ENCODE results near the gene MRPS15. TPM values are rescaled to one million over a fixed set of nuclear protein-coding genes. Genes with fewer than 3 reads are reported as not detected.
A peak's percentile ranks its signal among the peaks of the same experiment; 100 is the strongest.
"Not testable (repeated sequence)": the region's sequence is repeated elsewhere in the genome, so short reads cannot be mapped to it uniquely, and the experiment has no call there.

The MRPS15 gene
- total and polyA plus RNA-seq, 2 donors, result 60.4 to 80.7 TPM

DNA sequence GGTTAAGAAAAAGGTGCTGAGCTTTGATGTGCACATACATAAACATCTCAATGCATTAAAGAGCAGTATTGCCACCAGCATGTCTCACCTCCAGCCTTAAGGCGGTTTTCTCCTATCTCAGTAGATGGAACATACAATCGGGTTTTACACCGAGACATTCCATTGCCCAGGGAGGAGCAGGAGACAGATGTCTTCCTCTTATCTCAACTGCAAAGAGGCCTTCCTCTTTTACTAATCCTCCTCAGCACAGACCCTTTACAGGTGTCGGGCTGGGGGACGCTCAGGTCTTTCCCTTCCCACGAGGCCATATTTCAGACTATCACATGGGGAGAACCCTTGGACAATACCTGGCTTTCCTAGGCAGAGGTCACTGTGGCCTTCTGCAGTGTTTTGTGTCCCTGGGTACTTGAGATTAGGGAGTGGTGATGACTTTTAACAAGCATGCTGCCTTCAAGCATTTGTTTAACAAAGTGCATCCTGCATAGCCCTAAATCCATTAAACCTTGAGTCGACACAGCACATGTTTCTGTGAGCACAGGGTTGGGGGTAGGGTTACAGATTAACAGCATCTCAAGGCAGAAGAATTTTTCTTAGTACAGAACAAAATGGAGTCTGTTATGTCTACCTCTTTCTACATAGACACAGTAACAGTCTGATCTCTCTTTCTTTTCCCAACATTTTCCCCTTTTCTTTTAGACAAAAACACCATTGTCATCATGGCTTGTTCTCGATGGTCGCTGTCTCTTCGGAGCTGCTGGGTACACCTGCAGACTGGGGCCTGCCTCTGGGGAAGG lies 25.3 kb upstream of the MRPS15 start:
- H3K9me3 ChIP-seq (ENCODE audit: control insufficient read depth in 2 of 2, insufficient read depth in 1 of 2, low read length in 1 of 2); H3K27me3 ChIP-seq (ENCODE audit: control insufficient read depth in 2 of 2, insufficient read depth in 1 of 2, low read length in 1 of 2); H3K27ac ChIP-seq (ENCODE audit: low read depth in 1 of 2, low read length in 1 of 2); DNase-seq (ENCODE audit: low read depth in 6 of 9, low spot score in 9 of 9); H3K36me3 ChIP-seq (ENCODE audit: control insufficient read depth in 2 of 2, insufficient read depth in 2 of 2, low read length in 1 of 2); H3K4me3 ChIP-seq (ENCODE audit: low read length in 2 of 2): not testable (repeated sequence)
- peaks cover 2 to 28% of the 10 kb centered on the region in 2 donors for H3K4me1 ChIP-seq (ENCODE audit: control insufficient read depth in 2 of 2, insufficient read depth in 2 of 2, low read length in 2 of 2)
- 67% methylated on average over 10 of the region's 10 CpGs for WGBS

DNA sequence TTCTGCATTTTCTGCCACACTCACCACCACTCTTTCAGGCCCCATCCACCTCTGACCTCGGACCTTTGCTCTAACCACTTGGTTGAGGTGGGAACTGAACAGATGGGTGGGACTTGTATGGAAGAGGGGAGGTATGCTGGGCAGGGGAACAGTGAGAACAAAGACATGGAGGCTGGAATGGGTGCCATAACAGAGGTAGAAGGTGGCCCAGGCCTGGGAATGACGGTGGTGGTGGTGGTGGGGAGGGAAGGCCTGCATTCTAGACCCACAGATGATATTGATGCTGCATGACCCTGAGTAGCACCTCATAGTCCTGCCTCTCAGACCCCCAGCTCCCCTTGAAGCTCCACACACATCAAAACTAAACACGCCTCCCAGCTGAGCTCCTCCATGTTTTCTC lies 23.7 kb upstream of the MRPS15 start:
- H3K9me3 ChIP-seq (ENCODE audit: control insufficient read depth in 2 of 2, insufficient read depth in 1 of 2, low read length in 1 of 2), result no peaks in the 10 kb centered on the region
- H3K36me3 ChIP-seq (ENCODE audit: control insufficient read depth in 2 of 2, insufficient read depth in 2 of 2, low read length in 1 of 2), result no peaks in the 10 kb centered on the region
- DNase-seq (ENCODE audit: low read depth in 6 of 9, low spot score in 9 of 9), result no peak
- no peak overlapping the region for H3K27ac ChIP-seq (ENCODE audit: low read depth in 1 of 2, low read length in 1 of 2)
- H3K27me3 ChIP-seq (ENCODE audit: control insufficient read depth in 2 of 2, insufficient read depth in 1 of 2, low read length in 1 of 2), result peaks cover 0 to under 1% of the 10 kb centered on the region in 2 donors
- H3K4me3 ChIP-seq (ENCODE audit: low read length in 2 of 2), result no peak overlapping the region
- 94% methylated on average over 3 of the region's 3 CpGs for WGBS
- peaks cover 2 to 32% of the 10 kb centered on the region in 2 donors for H3K4me1 ChIP-seq (ENCODE audit: control insufficient read depth in 2 of 2, insufficient read depth in 2 of 2, low read length in 2 of 2)

DNA sequence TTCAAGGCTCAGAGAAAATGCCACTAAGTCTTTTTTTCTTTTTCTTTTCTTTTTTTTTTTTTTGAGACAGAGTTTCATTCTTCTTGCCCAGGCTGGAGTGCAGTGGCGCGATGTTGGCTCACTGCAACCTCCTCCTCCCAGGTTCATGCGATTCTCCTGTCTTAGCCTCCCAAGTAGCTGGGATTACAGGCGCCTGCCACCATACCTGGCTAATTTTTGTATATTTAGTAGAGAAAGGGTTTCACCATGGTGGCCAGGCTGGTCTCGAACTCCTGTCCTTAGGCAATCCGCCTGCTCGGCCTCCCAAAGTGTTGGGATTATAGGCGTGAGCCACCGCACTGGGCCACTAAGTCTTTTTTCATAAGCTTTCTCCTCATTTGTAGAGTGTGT lies 23.1 kb upstream of the MRPS15 start:
- H3K36me3 ChIP-seq (ENCODE audit: control insufficient read depth in 2 of 2, insufficient read depth in 2 of 2, low read length in 1 of 2); H3K27ac ChIP-seq (ENCODE audit: low read depth in 1 of 2, low read length in 1 of 2); H3K4me3 ChIP-seq (ENCODE audit: low read length in 2 of 2); H3K27me3 ChIP-seq (ENCODE audit: control insufficient read depth in 2 of 2, insufficient read depth in 1 of 2, low read length in 1 of 2); DNase-seq (ENCODE audit: low read depth in 6 of 9, low spot score in 9 of 9); H3K9me3 ChIP-seq (ENCODE audit: control insufficient read depth in 2 of 2, insufficient read depth in 1 of 2, low read length in 1 of 2): not testable (repeated sequence)
- peaks cover 2 to 38% of the 10 kb centered on the region in 2 donors for H3K4me1 ChIP-seq (ENCODE audit: control insufficient read depth in 2 of 2, insufficient read depth in 2 of 2, low read length in 2 of 2)
- 95% methylated on average over 9 of the region's 9 CpGs for WGBS

DNA sequence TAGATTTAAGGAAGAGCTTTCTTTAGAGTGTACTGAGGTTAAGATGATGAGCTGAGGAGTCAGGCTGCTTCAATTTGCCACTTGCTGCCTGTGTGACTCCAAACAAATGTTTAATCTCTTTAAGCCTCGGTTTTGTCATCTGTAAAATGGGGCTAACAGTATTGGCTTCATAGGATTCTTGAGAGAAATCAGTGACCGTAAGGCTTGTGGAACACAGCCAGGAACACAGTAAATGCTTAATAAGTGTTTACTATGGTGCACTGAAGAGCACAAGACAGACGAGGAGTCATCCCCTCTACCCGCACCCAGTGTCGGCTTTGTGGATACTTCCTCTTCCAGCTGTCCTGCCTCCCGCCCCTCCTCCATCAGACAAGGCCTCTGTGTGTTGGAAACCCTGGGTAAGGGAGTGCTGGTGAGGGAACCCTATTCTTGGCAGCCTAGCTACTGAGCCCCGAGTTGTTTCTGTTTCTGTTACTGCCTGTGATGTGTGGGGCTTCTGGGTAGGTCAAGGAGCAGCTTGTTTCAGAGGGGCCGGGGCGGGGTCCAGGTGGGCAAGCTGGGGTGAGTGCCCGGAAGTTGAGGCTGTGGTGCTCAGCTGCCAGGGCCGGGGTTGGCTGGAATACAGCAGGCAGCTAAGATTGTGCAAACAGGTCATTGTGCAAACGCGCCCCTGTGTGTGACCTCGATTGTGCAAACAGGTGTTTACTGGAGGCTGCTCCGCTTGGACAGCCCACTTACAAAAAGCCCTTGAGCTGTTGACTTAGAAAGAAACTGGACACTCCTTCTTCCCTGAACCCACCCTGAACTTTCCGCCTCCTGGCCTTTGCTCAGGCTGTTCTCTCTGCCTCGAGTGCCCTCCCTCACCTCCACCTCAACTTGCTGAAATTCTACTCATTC lies 22.5 kb upstream of the MRPS15 start:
- H3K27me3 ChIP-seq (ENCODE audit: control insufficient read depth in 2 of 2, insufficient read depth in 1 of 2, low read length in 1 of 2), result peaks cover 0 to 2% of the 10 kb centered on the region in 2 donors
- DNase-seq (ENCODE audit: low read depth in 6 of 9, low spot score in 9 of 9), result peak in 1 of 9 donors; percentile 34
- whole genome bisulfite sequencing, result 82% methylated on average over 17 of the region's 17 CpGs
- H3K36me3 ChIP-seq (ENCODE audit: control insufficient read depth in 2 of 2, insufficient read depth in 2 of 2, low read length in 1 of 2), result no peaks in the 10 kb centered on the region
- no peak overlapping the region for H3K4me3 ChIP-seq (ENCODE audit: low read length in 2 of 2)
- no peaks in the 10 kb centered on the region for H3K9me3 ChIP-seq (ENCODE audit: control insufficient read depth in 2 of 2, insufficient read depth in 1 of 2, low read length in 1 of 2)
- H3K27ac ChIP-seq (ENCODE audit: low read depth in 1 of 2, low read length in 1 of 2), result peak overlapping the region in 1 of 2 donors; percentile 37
- peaks cover 2 to 44% of the 10 kb centered on the region in 2 donors for H3K4me1 ChIP-seq (ENCODE audit: control insufficient read depth in 2 of 2, insufficient read depth in 2 of 2, low read length in 2 of 2)

GRCh38 chr1:36486093-36486438 lies 21.9 kb upstream of the MRPS15 start:
- Histone ChIP-seq H3K27me3 (ENCODE audit: control insufficient read depth in 2 of 2, insufficient read depth in 1 of 2, low read length in 1 of 2) (peaks cover 0 to 2% of the 10 kb centered on the region in 2 donors), H3K36me3 (ENCODE audit: control insufficient read depth in 2 of 2, insufficient read depth in 2 of 2, low read length in 1 of 2) (no peaks in the 10 kb centered on the region), H3K27ac (ENCODE audit: low read depth in 1 of 2, low read length in 1 of 2) (no peak overlapping the region), H3K4me1 (ENCODE audit: control insufficient read depth in 2 of 2, insufficient read depth in 2 of 2, low read length in 2 of 2) (peaks cover 2 to 48% of the 10 kb centered on the region in 2 donors), H3K4me3 (ENCODE audit: low read length in 2 of 2) (no peak overlapping the region), H3K9me3 (ENCODE audit: control insufficient read depth in 2 of 2, insufficient read depth in 1 of 2, low read length in 1 of 2) (no peaks in the 10 kb centered on the region)
- over 99% methylated on average over 2 of the region's 2 CpGs for WGBS
- DNase-seq (ENCODE audit: low read depth in 6 of 9, low spot score in 9 of 9), result no peak

DNA sequence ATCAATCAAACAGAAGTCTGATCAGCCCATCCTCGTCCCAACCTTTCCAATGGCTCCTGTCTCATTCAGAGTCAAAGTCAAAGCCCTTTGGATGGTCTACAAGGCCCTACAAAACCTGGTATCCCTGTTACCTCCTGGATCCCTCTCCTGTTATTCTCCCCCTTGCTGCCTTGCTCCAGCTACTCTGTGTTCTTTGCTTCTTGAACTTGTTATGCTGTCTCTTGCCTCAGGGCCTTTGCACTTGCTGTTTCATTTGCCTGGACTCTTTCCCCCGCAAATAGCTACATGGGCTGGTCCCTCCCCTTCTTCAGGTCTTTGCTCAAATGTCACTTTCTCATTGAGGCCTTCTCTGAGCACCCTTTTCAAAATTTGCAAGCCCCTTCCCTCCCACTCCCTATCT lies 19.9 kb upstream of the MRPS15 start:
- no peak for DNase-seq (ENCODE audit: low read depth in 6 of 9, low spot score in 9 of 9)
- Histone ChIP-seq H3K4me1 (ENCODE audit: control insufficient read depth in 2 of 2, insufficient read depth in 2 of 2, low read length in 2 of 2) (peaks cover 0 to 36% of the 10 kb centered on the region in 2 donors), H3K27ac (ENCODE audit: low read depth in 1 of 2, low read length in 1 of 2) (no peak overlapping the region), H3K36me3 (ENCODE audit: control insufficient read depth in 2 of 2, insufficient read depth in 2 of 2, low read length in 1 of 2) (no peaks in the 10 kb centered on the region), H3K4me3 (ENCODE audit: low read length in 2 of 2) (no peak overlapping the region), H3K9me3 (ENCODE audit: control insufficient read depth in 2 of 2, insufficient read depth in 1 of 2, low read length in 1 of 2) (no peaks in the 10 kb centered on the region), H3K27me3 (ENCODE audit: control insufficient read depth in 2 of 2, insufficient read depth in 1 of 2, low read length in 1 of 2) (peaks cover 0 to 2% of the 10 kb centered on the region in 2 donors)
- WGBS, result 94% methylated on average over 2 of the region's 2 CpGs

DNA sequence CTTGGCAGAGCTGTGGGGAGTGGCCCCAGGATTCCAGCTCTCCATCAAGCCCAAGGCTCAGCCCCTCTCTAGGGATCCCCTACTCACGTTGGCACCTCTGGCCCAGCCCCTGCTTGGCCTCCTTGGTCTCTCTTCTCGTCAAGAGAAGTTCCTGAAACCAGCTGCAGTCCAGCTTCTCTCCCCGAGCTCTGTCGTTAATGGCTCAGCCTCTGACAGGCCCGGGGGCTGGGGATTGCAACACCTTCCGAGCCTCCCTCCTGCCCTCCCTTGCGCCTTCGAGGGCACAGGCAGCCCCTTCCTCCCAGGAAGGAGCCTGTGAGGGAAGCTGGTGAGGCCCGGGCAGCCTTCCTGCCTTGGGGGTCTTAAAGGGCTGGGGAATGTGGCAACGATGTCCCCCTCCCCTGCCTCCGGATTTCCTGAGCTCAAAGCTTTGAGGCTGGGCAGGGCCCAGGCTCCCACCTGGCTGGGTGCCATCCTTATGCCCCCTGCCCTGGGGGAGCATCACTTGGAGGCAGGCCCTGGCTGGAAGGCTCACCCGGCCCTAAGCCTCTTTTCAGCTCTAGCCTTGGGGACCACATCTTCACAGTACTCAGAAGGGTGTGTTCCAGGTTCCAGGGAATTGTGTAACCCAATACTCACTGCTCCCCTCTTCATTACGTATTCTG lies 18.7 kb upstream of the MRPS15 start, which contains the start of gene CSF3R:
Gene CSF3R (minus strand): TSS at position 190 of the 665 bp plus-strand sequence. CDS start 3,417 bp downstream, outside the sequence.
- Histone ChIP-seq H3K27me3 (ENCODE audit: control insufficient read depth in 2 of 2, insufficient read depth in 1 of 2, low read length in 1 of 2) (peaks cover 0 to 2% of the 10 kb centered on the region in 2 donors), H3K27ac (ENCODE audit: low read depth in 1 of 2, low read length in 1 of 2) (peak within 1 kb of the TSS in 1 of 2 donors; percentile 32), H3K36me3 (ENCODE audit: control insufficient read depth in 2 of 2, insufficient read depth in 2 of 2, low read length in 1 of 2) (no peaks in the 10 kb centered on the region), H3K4me3 (ENCODE audit: low read length in 2 of 2) (peak within 1 kb of the TSS in 1 of 2 donors; percentile 19), H3K4me1 (ENCODE audit: control insufficient read depth in 2 of 2, insufficient read depth in 2 of 2, low read length in 2 of 2) (peaks cover 0 to 31% of the 10 kb centered on the region in 2 donors), H3K9me3 (ENCODE audit: control insufficient read depth in 2 of 2, insufficient read depth in 1 of 2, low read length in 1 of 2) (no peaks in the 10 kb centered on the region)
- WGBS, result 26% methylated on average over 13 of the region's 13 CpGs
- DNase-seq (ENCODE audit: low read depth in 6 of 9, low spot score in 9 of 9), result peak in 1 of 9 donors; percentile 20

- H3K4me1 ChIP-seq (ENCODE audit: control insufficient read depth in 2 of 2, insufficient read depth in 2 of 2, low read length in 2 of 2), result peaks cover 0 to 30% of the 10 kb centered on the region in 2 donors
- H3K4me3 ChIP-seq (ENCODE audit: low read length in 2 of 2), result peak overlapping the region in 1 of 2 donors; percentile 19
- peaks cover 0 to 2% of the 10 kb centered on the region in 2 donors for H3K27me3 ChIP-seq (ENCODE audit: control insufficient read depth in 2 of 2, insufficient read depth in 1 of 2, low read length in 1 of 2)
- H3K36me3 ChIP-seq (ENCODE audit: control insufficient read depth in 2 of 2, insufficient read depth in 2 of 2, low read length in 1 of 2), result no peaks in the 10 kb centered on the region
- H3K9me3 ChIP-seq (ENCODE audit: control insufficient read depth in 2 of 2, insufficient read depth in 1 of 2, low read length in 1 of 2), result no peaks in the 10 kb centered on the region
- DNase-seq (ENCODE audit: low read depth in 6 of 9, low spot score in 9 of 9), result peak in 1 of 9 donors; percentile 49
- peak overlapping the region in 1 of 2 donors; percentile 32 for H3K27ac ChIP-seq (ENCODE audit: low read depth in 1 of 2, low read length in 1 of 2)
- 18% methylated on average over 26 of the region's 26 CpGs for WGBS
Observed at GRCh38 chr1:36481771-36482723, 17.9 kb upstream of the MRPS15 start.

Measured in thymus (tissue), 11 donors.